Transverse colon (tissue), 4 donors: ENCODE data around the gene SYK. TPM values are rescaled to one million over a fixed set of nuclear protein-coding genes. Genes with fewer than 3 reads are reported as not detected.

Experiments used
- DNase-seq: peaks from one replicate; pipeline ENCODE4 v3.0.0-alpha.2; 2019
- H3K27ac ChIP-seq, 4 donors: fragments of 200-600 bp; sonication (generic); 2 replicates each; pipeline ENCODE4 v1.5.1; 2016 to 2018; ENCODE audit warnings: inconsistent platforms in 4 of 4
- H3K27me3 ChIP-seq: fragments of 200-600 bp; sonication (generic); 2 replicates; pipeline ENCODE4 v1.5.1; 2017; ENCODE audit warnings: inconsistent platforms
- H3K36me3 ChIP-seq, 4 donors: fragments of 200-600 bp; sonication (generic); 2 replicates each; pipeline ENCODE4 v1.5.1; 2017 to 2019; ENCODE audit warnings: inconsistent platforms in 4 of 4
- H3K4me1 ChIP-seq, 4 donors: fragments of 200-600 bp; sonication (generic); 2 replicates each; pipeline ENCODE4 v1.5.1; 2017 to 2020; ENCODE audit warnings: inconsistent platforms in 4 of 4
- H3K4me3 ChIP-seq, 4 donors: fragments of 200-600 bp; sonication (generic); 1 replicate in 1 of 4; 2 replicates in 3 of 4; pipeline versions ENCODE4 v1.5.1 to v1.6.1; 2017 to 2019; ENCODE audit warnings: inconsistent platforms in 4 of 4
- H3K9me3 ChIP-seq, 2 donors: fragments of 200-600 bp; sonication (generic); 2 replicates each; pipeline ENCODE4 v1.5.1; 2017 to 2019; ENCODE audit warnings: inconsistent platforms in 2 of 2
- EP300 ChIP-seq: sonication (generic); formaldehyde crosslinking; IDR thresholded peaks from one replicate; pipeline ENCODE4 v1.6.1; 2017; ENCODE audit warnings: antibody characterized with exemption, low read depth
- POLR2A ChIP-seq: fragments of 450-650 bp; IDR thresholded peaks from one replicate; pipeline ENCODE4 v1.6.1; 2016; ENCODE audit warnings: antibody characterized with exemption, mild to moderate bottlenecking, moderate library complexity
- POLR2AphosphoS5 ChIP-seq, 3 donors: sonication (generic); formaldehyde crosslinking; IDR thresholded peaks; one replicate each; pipeline ENCODE4 v1.6.1; 2016; ENCODE audit warnings: antibody characterized with exemption in 3 of 3
- WGBS, 2 donors: methylation state at CpG; one replicate each; pipeline ENCODE4 v1.1.5; 2018; ENCODE audit warnings: low coverage in 1 of 2; 5-methylcytosine and 5-hydroxymethylcytosine counted together
- in situ Hi-C, 4 donors: fragments of 200-750 bp; cut with MboI; loops; one replicate each; pipeline versions ENCODE4 v1.15.0 to v1.15.1; 2017; ENCODE audit warnings: low sequenced_read_pairs in 3 of 4, low pct_ligation_motif_present in 1 of 4, low pct_unique_long_range_greater_than_20kb in 1 of 4
- intact Hi-C: fragments of 100-400 bp; cut with DNase I; formaldehyde crosslinking; loops from one replicate; pipeline ENCODE4 v1.15.1; 2023; ENCODE audit warnings: low total_unique reads
- total RNA-seq, 4 donors: library from RNA; depleted of rRNA; stranded (reverse); fragments of >200 nt; gene quantifications; one replicate each; pipeline ENCODE4 v1.1.0, GENCODE V29; 2016
- TF ChIP-seq, protein P1 (sequence below), 5 experiments: fragments of 200-600 bp in 3 of 5; fragments of 450-650 bp in 2 of 5; sonication (generic) in 3 of 5; IDR thresholded peaks; 1 replicate in 2 of 5; 2 replicates in 3 of 5; pipeline ENCODE4 v1.5.1; 2016 to 2017; ENCODE audit warnings: antibody characterized with exemption in 5 of 5, inconsistent platforms in 3 of 5, mild to moderate bottlenecking in 2 of 5, moderate library complexity in 1 of 5

The SYK gene
- total RNA-seq, 4 donors from 2014 or later: 32.2 to 534 (median 34.3) TPM

- intact Hi-C loops: no loop called here
- H3K4me1 ChIP-seq: peaks cover 0 to 16% (median 4%) of the 10 kb centered on the region in 4 donors
- in situ Hi-C loops: no loop called here
- TF ChIP-seq EP300 (no peak), POLR2AphosphoS5 (IDR thresholded peaks at IDR 0.05) (no peak), POLR2A (no peak)
- TF ChIP-seq, protein P1, sequence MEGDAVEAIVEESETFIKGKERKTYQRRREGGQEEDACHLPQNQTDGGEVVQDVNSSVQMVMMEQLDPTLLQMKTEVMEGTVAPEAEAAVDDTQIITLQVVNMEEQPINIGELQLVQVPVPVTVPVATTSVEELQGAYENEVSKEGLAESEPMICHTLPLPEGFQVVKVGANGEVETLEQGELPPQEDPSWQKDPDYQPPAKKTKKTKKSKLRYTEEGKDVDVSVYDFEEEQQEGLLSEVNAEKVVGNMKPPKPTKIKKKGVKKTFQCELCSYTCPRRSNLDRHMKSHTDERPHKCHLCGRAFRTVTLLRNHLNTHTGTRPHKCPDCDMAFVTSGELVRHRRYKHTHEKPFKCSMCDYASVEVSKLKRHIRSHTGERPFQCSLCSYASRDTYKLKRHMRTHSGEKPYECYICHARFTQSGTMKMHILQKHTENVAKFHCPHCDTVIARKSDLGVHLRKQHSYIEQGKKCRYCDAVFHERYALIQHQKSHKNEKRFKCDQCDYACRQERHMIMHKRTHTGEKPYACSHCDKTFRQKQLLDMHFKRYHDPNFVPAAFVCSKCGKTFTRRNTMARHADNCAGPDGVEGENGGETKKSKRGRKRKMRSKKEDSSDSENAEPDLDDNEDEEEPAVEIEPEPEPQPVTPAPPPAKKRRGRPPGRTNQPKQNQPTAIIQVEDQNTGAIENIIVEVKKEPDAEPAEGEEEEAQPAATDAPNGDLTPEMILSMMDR (IDR thresholded peaks at IDR 0.05): no peak
- DNase-seq: no peak
- H3K36me3 ChIP-seq: no peaks in the 10 kb centered on the region
- WGBS, 2 donors: 72 to 79% methylated on average over 5 of the region's 5 CpGs
- H3K27ac ChIP-seq: peak overlapping the region in 3 of 4 donors; percentile 8 to 37 (median 35)
- H3K27me3 ChIP-seq: peaks cover 4% of the 10 kb centered on the region
- H3K4me3 ChIP-seq: no peak overlapping the region
- no peaks in the 10 kb centered on the region for H3K9me3 ChIP-seq
These were observed 5.7 kb upstream of the SYK start for GRCh38 chr9:90795871-90796317.

DNA sequence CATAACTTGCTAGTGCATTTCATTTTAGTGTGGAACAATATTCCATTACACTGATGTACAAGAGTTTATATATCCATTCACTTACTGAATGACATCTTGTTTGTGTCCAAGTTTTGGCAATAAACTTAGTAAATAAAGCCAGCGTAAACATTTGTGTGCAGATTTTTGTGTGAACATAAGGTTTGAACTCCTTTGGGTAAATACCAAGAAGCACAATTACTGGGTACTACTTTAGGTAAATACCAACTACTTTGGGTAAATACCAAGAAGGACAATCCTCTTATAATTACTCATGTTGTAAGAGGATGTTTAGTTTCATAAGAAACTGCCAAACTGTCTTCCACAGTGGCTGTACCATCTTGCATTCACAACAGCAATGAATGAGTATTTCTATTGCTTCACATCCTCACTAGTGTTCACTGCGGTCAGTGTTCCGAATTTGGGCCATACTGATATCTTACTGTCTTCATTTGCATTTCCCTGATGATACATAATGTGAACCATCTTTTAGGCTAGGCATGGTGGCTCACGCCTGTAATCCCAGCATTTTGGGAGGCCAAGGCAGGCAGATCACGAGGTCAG is 2.3 kb upstream of the SYK start:
- no peak for DNase-seq
- Histone ChIP-seq H3K9me3 (no peaks in the 10 kb centered on the region), H3K27ac (no peak overlapping the region), H3K4me3 (no peak overlapping the region), H3K36me3 (no peaks in the 10 kb centered on the region), H3K27me3 (peaks cover 15% of the 10 kb centered on the region), H3K4me1 (peaks cover 5 to 38% (median 10%) of the 10 kb centered on the region in 4 donors)
- 67 to 87% methylated on average over 3 to 5 of the region's 5 CpGs for WGBS, 2 donors
- in situ Hi-C loops: no loop called here
- intact Hi-C loops: no loop called here
- TF ChIP-seq EP300: no peak
- TF ChIP-seq POLR2AphosphoS5 (IDR thresholded peaks at IDR 0.05): no peak
- TF ChIP-seq, protein P1 (IDR thresholded peaks at IDR 0.05): no peak
- TF ChIP-seq POLR2A: no peak

- in situ Hi-C loops (no loop called here), intact Hi-C loops (no loop called here)
- H3K4me3 ChIP-seq: peak overlapping the region; percentile 35 to 55 (median 49)
- peak overlapping the region; percentile 81 to 89 (median 88) for H3K27ac ChIP-seq
- DNase-seq: peak; percentile 36
- 9 to 14% methylated on average over 2 to 26 of the region's 29 CpGs for WGBS, 2 donors
- TF ChIP-seq EP300: no peak
- TF ChIP-seq POLR2A: peak; percentile 38
- H3K36me3 ChIP-seq: no peaks in the 10 kb centered on the region
- H3K9me3 ChIP-seq: no peaks in the 10 kb centered on the region
- H3K27me3 ChIP-seq: peaks cover 15% of the 10 kb centered on the region
- H3K4me1 ChIP-seq: peaks cover 4 to 43% (median 8%) of the 10 kb centered on the region in 4 donors
These were observed 329 bp downstream of the SYK start for GRCh38 chr9:90801973-90802322.

DNA sequence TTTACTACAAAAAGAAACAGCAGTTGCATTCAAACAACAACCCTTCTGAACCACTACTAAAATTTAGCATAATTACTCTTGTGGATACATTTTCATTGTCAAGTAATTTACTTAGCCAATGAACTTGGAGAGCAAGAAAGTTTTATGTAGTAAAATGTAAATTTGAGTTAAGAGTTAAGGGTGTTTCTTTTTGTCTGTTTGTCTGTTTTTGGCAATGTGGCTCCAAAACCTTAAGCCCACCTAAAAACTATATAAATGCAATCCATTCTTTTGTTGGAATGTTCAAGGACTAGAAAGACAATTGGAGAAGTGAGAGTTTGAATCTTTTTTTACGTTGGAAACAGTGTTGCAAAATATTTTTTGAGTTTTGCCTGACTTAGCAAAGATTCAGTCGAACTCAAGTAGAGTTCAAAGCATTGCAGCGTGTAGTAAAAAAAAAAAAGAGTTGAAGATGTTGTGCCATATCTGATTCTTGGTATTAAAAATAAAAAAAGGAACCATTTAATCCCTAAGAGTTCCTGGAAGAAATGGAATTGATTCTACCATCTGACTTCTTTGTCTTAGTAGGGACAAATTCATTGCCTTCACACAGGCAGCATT is 867 bp downstream of the SYK start:
- Histone ChIP-seq H3K4me3 (peak overlapping the region; percentile 35 to 55 (median 49)), H3K36me3 (no peaks in the 10 kb centered on the region), H3K27ac (peak overlapping the region; percentile 81 to 89 (median 88)), H3K27me3 (peaks cover 15% of the 10 kb centered on the region), H3K4me1 (peaks cover 4 to 43% (median 8%) of the 10 kb centered on the region in 4 donors), H3K9me3 (no peaks in the 10 kb centered on the region)
- in situ Hi-C loops (no loop called here), intact Hi-C loops (no loop called here)
- 26 to 36% methylated on average over 3 of the region's 3 CpGs for WGBS, 2 donors
- no peak for DNase-seq
- TF ChIP-seq, protein P1 (IDR thresholded peaks at IDR 0.05): no peak
- TF ChIP-seq EP300: no peak
- TF ChIP-seq POLR2AphosphoS5 (IDR thresholded peaks at IDR 0.05): no peak
- TF ChIP-seq POLR2A: no peak
